NCI-H2196 (cell line): ENCODE results near the gene PRF1.

Source experiments
- DNase-seq: peaks from one replicate; lab custom pipeline; 2025; ENCODE audit not compliant: unreplicated experiment; lab: John Stamatoyannopoulos, UW

PRF1 gene

DNA sequence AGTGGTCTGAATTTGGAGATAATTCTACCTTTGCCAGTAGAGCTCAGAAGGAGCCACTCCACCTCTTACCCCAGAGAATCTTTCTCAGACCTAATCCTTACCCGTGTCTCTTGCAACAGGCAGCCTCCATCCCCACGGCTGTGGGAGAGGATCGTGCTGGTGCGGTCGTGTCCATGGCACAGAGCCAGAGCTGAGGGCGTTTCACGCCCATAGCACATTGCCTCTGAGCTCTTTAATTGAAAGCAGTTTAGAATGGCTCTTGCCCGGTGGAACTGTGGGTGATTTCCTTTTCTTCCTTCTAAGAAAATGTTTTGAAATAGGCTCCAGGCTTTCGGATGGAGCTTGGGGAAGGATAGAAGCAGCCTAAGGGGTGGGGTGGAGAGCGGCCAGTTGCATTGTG lies 41.5 kb downstream of the PRF1 start:
- no peak for DNase-seq

DNA sequence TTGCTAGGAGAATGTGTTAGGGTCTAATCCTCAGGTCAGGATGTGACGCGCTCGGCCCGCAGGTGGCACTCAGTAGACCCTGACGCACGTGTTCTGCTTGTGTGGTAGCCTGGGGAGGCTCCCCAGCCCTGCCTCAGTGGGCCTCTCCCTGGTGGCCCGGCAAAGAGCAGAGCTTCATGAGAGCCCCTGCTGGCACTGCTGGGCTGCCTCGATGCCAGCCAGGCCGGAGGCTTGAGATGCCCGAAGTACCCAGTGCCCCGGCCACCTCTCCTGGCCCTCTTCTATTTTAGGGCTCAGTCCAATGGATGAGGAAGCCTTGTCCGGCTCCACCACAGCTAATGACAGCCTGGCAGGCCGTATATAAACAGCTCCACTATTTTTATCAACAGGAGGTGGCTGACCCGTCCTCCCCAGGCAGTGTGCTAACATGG lies 42.0 kb downstream of the PRF1 start:
- DNase-seq: no peak

DNA sequence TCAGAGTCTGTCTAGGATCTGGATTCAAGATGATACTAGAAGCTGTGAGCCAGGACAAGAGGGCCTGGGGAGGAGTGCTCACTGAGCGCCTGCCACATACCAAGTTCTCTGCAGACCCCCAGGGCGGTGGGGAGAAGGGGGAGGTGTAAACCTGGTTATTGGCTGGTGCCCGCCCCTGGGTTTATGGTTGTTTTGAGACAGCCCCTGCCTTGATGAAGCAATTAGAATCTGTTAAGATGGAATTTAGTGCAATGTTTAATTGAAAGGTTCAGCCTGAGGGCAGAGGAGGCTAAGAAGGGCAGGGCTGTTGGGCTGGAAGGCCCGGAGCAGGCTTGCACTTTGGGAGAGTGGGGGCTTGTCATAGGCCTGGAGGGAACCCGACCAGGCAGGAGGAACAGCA lies 42.7 kb downstream of the PRF1 start:
- no peak for DNase-seq

DNA sequence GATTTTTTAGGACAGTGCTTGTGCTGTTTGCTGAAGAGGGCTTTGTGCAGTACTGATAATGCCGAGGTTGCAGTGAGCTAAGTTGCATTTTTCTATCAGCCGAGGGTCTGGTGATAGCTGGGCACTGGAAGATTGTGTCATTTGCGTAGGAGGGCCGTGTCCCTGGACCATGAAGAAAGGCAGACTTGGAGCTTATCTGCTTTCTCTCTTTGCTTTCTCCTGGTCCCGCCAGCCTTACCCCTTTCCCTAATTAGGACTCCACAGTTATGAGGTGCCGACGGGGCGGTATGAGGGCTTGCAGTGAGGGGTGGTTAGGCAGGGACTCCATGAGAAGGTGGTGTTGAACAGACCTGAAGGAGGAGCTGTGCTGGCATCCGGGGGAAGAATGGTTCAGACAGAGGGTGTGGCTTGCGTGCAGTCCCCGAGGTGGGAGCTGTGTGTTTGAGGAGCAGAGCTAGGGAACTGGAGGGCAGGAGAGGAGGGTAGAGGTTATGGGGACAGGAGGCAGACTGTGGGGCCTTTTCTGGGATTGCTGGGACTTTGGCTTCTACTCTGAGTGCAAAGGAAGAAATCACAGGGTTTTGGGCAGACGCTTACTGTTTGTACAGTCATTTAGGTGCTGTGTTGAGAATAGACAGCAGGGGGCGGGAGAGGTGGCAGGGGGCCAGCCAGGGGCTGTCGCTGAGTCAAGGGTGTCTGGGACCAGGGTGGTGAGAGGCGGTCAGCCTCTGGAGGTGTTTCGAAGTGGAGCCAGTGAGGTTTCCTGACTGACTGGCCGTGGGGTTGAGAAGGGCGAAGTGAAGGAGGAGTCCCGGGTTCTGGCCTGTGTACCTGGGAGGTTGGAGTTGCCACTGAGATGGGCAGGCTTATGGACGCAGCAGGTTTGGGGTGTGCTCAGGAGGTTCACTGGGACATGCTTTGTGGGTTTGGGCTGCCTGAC lies 43.4 kb downstream of the PRF1 start:
- DNase-seq: peak; percentile 1

DNA sequence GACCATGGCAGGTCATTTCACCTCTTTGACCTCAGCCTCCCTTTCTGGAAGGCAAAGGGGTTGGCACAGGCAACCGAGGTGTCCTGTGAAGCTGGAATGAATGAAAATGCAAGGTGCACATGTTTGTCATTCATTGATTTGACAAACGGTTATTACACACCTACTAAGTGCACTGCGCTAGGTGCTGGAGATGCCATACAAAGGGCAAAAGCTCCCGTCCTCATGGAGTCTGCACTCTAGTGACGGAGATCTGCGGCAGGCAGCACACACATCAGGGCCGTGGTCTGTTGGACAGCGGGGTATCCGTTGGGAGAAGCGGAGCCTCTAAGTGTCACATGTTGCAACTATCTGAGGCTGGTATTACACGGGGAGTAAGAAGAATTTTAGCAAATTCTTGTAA lies 44.2 kb downstream of the PRF1 start:
- no peak for DNase-seq

DNA sequence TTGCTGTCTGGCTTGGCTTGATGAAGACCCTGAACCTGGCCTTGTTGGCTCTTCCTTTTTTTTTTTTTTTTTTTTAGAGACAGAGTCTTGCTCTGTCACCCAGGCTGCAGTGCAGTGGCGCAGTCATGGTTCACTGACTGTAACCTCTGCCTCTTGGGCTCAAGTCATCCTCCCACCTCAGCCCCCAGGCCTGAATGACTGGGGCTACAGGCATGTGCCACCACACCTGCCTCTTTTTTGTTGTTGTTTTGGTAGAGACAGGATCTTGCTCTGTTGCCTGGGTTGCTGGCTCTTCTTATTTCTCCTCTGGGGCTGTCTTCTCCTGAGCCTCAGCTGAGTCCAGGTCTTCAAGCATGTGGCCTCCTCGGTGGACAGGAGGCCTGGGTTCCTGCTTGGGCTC lies 44.7 kb downstream of the PRF1 start:
- DNase-seq: no peak

DNA sequence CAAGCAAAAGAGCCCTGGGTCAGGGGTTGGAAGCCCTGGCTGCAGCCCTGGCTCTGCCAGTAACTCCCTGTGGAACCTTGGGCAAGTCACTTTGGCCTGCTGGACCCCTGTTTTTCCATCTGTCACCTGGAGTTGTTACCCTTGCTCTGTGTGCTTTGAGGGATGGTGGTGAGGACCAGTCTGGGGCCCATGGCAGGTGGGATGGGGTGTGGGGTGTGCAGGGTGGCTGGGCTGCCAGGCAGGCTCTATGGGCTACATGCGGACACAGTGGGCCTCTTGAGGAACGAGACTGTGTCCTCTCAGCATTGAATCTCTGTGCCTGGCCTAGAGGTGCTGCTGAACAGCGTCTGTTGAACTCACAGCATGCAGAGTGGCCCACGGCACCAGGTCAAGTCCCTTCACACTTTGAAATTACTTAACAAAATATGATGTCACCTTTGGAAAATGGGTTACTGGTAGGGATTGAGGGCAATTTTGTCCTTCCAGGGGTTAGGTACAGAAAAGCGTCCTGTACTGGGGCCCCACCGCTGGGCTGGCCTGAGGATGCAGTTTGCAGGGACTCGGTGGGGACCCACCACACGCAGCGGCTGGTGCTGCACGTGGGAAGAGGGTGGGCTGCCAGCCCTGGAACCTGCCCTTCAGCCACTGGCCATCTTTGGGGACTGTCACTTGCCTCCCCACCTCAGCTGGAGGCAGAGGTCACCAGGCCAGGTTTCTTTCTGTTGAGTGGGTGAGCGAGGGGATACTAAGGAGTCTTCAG lies 45.3 kb downstream of the PRF1 start:
- no peak for DNase-seq

DNA sequence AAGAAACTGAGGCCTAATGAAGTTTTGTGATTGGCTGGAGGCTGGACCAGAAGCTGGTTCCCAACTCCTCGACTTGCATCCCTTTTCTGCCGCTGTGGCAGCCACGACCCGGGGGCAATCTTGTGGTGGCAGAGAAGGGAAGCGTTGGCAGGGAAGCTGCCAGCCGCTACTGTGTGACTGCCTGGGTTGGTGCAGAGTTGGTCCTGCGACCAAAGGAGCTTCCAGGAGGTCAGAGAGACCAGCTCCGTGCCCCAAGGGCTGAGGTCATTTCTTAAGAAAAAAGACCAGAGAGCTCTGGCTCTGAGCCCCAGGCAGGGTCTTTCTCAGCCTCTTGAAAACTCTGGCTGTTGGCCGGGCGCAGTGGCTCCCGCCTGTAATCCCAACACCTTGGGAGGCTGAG lies 47.2 kb downstream of the PRF1 start:
- no peak for DNase-seq

DNA sequence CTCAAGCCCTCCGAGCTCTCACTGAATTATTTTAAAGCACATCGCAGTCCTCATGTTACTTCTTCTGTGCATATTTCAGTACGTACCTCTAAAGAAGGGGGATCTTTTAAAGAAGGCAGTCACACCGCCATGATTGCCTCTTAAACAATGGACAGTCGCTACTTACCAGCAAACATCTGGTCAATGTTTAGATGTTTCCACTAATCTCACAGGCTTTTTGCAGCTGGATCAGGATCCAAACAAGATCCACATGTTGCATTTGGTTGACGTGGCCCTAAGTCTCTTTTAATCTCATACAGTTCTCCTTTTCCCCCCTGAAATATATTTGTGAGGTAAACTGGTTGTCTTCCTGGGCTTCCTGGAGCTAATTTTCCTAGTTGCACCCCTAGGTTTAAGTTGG lies 50.0 kb downstream of the PRF1 start:
- no peak for DNase-seq

DNA sequence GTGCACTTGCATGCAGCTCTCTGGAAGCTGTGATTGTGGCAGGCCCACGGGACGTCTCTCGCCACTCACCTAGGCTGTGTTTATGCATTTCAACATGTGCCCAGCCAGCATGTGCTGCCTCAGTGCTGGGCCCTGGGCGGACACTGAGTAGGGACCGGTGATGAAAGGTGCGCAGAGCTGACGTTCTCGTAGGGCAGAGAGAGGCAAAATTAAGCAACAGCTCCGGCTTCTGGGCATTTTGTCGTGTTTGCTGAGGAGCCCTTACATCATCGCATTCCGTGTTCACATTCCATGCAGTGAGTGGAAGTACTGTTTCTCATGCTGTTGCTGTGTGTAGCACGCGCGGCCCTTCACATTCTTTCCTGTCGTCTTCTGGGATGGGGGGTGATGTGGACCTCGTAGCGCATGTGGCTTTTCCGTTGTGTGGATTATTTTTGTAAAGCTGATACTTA lies 50.5 kb downstream of the PRF1 start:
- DNase-seq: no peak

DNA sequence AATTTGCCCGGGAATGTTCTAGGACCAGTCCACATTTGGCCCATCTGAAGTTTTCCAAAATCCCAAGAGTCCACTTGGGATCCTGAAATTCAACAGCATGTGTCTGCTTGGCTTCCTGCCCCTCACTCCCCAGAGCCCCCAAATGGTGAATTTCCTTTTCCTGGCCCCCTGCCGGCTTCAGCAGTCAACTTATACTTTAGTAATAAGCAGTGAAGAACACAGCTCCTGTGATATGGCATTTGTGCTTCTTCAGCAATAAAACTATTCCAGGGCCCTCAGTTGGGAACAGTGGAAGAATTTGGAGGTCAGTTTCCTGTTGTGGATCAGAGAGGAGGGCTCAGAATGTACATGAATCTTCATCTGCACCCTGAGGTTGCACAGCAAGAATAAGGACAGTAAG lies 51.1 kb downstream of the PRF1 start:
- no peak for DNase-seq

DNA sequence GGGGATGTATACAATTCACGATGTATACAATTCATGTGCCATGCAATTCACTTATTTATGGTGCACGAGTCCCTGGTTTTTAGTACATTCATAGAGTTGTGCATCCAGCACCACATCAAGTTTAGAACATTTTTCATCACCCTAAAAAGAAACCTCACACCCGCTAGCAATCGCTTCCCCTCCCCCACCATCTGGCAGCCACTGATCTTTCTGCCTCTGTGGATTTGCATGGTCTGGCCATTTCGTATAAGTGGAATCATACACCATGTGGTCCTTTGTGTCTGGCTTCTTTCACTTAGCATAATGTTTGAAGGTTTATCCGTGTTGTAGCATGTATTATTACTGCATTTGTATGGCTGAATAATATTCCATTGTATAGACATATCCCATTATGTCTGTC lies 52.1 kb downstream of the PRF1 start:
- DNase-seq: no peak

DNA sequence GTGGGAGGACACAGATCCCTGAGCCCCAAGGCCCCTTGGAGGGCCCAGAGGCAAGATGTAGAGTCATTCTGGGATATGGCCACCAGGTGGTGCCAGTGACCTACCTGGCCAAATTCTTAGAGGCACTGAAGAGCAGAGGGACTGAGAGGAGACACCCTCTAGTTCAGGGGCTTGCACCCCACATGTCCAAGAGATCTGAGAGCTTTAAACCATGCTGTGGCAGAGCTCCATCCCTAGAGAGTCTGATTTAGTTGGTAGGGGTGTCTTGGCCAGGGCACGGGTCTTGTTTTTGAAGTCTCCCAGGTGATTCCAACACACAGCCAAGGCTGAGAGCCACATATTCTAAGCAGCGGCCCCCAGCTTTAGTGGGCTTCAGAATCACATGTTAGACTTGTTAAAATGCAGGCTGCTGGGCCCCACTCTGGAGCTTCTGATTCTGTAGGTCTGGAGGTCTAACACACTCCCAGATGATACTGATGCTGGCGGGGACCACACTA lies 52.5 kb downstream of the PRF1 start:
- DNase-seq: peak; percentile 38

DNA sequence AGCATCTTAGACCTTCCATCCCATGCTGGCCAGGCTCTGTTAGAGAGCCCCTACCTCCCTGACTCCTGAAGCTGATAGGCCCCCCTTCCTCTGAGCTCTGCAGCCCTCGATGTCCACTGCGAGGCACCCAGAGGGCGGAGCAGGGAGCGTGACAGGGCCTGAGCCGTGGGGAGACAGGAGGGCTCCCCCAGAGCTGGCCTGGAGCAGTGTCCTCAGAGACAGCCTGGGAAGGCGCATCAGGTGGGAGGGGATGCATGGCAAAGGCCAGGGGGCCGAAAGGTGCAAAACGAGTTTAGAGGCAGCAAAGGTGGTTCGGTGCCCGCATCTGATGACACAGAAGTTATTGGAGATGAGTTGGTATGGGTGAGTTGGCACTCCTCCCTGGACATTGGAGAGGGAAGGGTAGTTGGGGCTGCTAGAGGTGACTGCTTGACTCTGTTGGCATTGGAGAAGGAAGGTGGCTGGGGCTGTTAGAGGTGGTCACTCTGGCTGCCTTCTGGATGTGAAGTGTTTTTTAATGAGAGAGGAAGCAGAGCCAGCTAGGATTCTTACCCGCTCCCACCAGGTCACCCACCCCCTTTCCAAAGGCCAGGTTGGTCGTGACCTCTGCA lies 53.1 kb downstream of the PRF1 start:
- no peak for DNase-seq
